K562 (cell line): ENCODE measurements around the gene ATP1A2. TPM values are rescaled to one million over a fixed set of nuclear protein-coding genes. Genes with fewer than 3 reads are reported as not detected.

Experiments
- ATAC-seq: fragments of 200-7000 bp; cut with Tn5 transposase; 3 replicates; pipeline ENCODE4 v1.9.1; 2020; ENCODE audit warnings: moderate library complexity
- BruUV-seq: library from RNA; stranded (reverse); fragments of 400-500 nt; replicated peaks from 2 replicates; lab custom pipeline; 2021; lab: Mats Ljungman, UMichigan
- CTCF ChIA-PET: fragments of 300-600 bp; formaldehyde crosslinking; extraction: SDS; loops from one replicate; lab custom pipeline; 2021; ENCODE audit warnings: low intra/inter-chr PET ratio; lab: Yijun Ruan, JAX
- POLR2A ChIA-PET: fragments of 300-600, 350-650 bp; sonication (Branson Sonifier 250); formaldehyde crosslinking; extraction: SDS; loops from one replicate; lab custom pipeline; 2021; ENCODE audit warnings: antibody characterized with exemption, inconsistent platforms; lab: Yijun Ruan, JAX
- DNase-seq, 4 experiments: peaks; one replicate each; pipeline versions ENCODE4 v3.0.0 to v3.0.0-alpha.2; 2011 to 2018; ENCODE audit warnings: low spot score in 3 of 4, mixed read lengths in 3 of 4; ENCODE audit errors: extremely low read depth in 1 of 4
- FAIRE-seq: peaks from 2 replicates; lab custom pipeline; 2011; peaks lifted over from hg19 to GRCh38; lab: Jason Lieb, UNC
- H2AFZ ChIP-seq: 2 replicates; pipeline ENCODE4 v1.6.0; 2011; ENCODE audit warnings: low read depth, low read length, control low read depth, inconsistent platforms
- H3K27ac ChIP-seq: fragments of 200-600 bp; 3 replicates; pipeline ENCODE4 v1.8.0; 2011; ENCODE audit warnings: low read depth, mild to moderate bottlenecking, control low read depth, inconsistent platforms, low read length, moderate library complexity, mixed read lengths; ENCODE audit errors: extremely low read depth
- H3K27me3 ChIP-seq, 2 experiments: fragments of 300-600 bp in 1 of 2; 2 replicates in 1 of 2; 3 replicates in 1 of 2; pipeline versions ENCODE4 v1.6.0 to v1.8.0; 2011; ENCODE audit warnings: inconsistent platforms in 2 of 2, low read length in 2 of 2, mild to moderate bottlenecking in 1 of 2, mixed read lengths in 1 of 2, moderate library complexity in 1 of 2; ENCODE audit not compliant: control insufficient read depth in 2 of 2, insufficient read depth in 2 of 2
- H3K36me3 ChIP-seq: fragments of 300-600 bp; 3 replicates; pipeline ENCODE4 v1.8.0; 2011; ENCODE audit warnings: mild to moderate bottlenecking, low read length, inconsistent platforms; ENCODE audit not compliant: control insufficient read depth, insufficient read depth
- H3K4me1 ChIP-seq, 2 experiments: fragments of 200-600 bp in 1 of 2; replicated peaks in 1 of 2; 2 replicates in 1 of 2; 3 replicates in 1 of 2; pipeline versions ENCODE4 v1.5.1 to v1.8.0; 2011; ENCODE audit warnings: inconsistent platforms in 2 of 2, low read length in 2 of 2, mild to moderate bottlenecking in 1 of 2, mixed read lengths in 1 of 2, moderate library complexity in 1 of 2; ENCODE audit not compliant: control insufficient read depth in 2 of 2, insufficient read depth in 2 of 2
- H3K4me2 ChIP-seq: 2 replicates; pipeline ENCODE4 v1.6.1; 2011; ENCODE audit warnings: low read length, control low read depth, inconsistent platforms, mixed read lengths; ENCODE audit not compliant: insufficient read depth
- H3K4me3 ChIP-seq: fragments of 200-600 bp; sonication (generic), shearing (Covaris generic); 2 replicates; pipeline ENCODE4 v1.5.1; 2016; ENCODE audit warnings: control low read depth, inconsistent platforms
- H3K79me2 ChIP-seq: fragments of 200-600 bp; 3 replicates; pipeline ENCODE4 v1.8.0; 2011; ENCODE audit warnings: low read length, inconsistent platforms; ENCODE audit not compliant: control insufficient read depth, insufficient read depth
- H3K9ac ChIP-seq, 2 experiments: 2 replicates each; pipeline versions ENCODE4 v1.6.0 to v1.6.1; 2011; ENCODE audit warnings: low read depth in 2 of 2, low read length in 2 of 2, control low read depth in 1 of 2, inconsistent platforms in 1 of 2, mild to moderate bottlenecking in 1 of 2, mixed read lengths in 1 of 2; ENCODE audit not compliant: insufficient read depth in 1 of 2
- H3K9me1 ChIP-seq: one replicate; pipeline ENCODE4 v1.6.0; 2011; ENCODE audit warnings: inconsistent platforms, mild to moderate bottlenecking, low read length, moderate library complexity; ENCODE audit not compliant: control insufficient read depth, insufficient read depth
- H3K9me3 ChIP-seq: replicated peaks from 2 replicates; pipeline ENCODE4 v1.5.1; 2011; ENCODE audit warnings: low read depth, low read length, inconsistent platforms; ENCODE audit not compliant: control insufficient read depth, insufficient read depth
- H4K20me1 ChIP-seq: replicated peaks from 2 replicates; pipeline ENCODE4 v1.6.1; 2011; ENCODE audit warnings: low read length, inconsistent platforms, mixed read lengths; ENCODE audit not compliant: control insufficient read depth, insufficient read depth
- BRF1 ChIP-seq: IDR thresholded peaks from 3 replicates; pipeline ENCODE4 v1.6.1; 2011; ENCODE audit warnings: borderline replicate concordance, mild to moderate bottlenecking; ENCODE audit not compliant: insufficient read length; ENCODE audit errors: extremely low read depth
- FOXA1 ChIP-seq: fragments of 450-650 bp; IDR thresholded peaks from 2 replicates; pipeline ENCODE4 v1.6.1; 2016; ENCODE audit warnings: mild to moderate bottlenecking, borderline replicate concordance
- GATAD2A ChIP-seq: fragments of 450-650 bp; IDR thresholded peaks from 2 replicates; pipeline ENCODE4 v1.6.1; 2017
- LEF1 ChIP-seq: fragments of 450-650 bp; IDR thresholded peaks from 2 replicates; pipeline ENCODE4 v1.6.1; 2016; ENCODE audit warnings: mild to moderate bottlenecking
- RFX5 ChIP-seq: IDR thresholded peaks from 2 replicates; pipeline ENCODE4 v1.6.1; 2011; ENCODE audit warnings: low read depth, mild to moderate bottlenecking, improper control_type of control experiment, low read length
- SAFB2 ChIP-seq: fragments of 200-400 bp; formaldehyde crosslinking; IDR thresholded peaks from 2 replicates; pipeline ENCODE4 v1.6.1; 2018; ENCODE audit warnings: borderline replicate concordance, low read length, low read depth, moderate library complexity; ENCODE audit not compliant: severe bottlenecking
- SPI1 ChIP-seq: IDR thresholded peaks from 2 replicates; pipeline ENCODE4 v1.6.1; 2011; ENCODE audit warnings: low read depth, low read length, control low read depth, borderline replicate concordance
- TEAD1 ChIP-seq, 2 experiments: fragments of 450-650 bp in 1 of 2; sonication (generic) in 1 of 2; formaldehyde crosslinking; IDR thresholded peaks; 2 replicates each; pipeline versions ENCODE4 v1.4.0 to v1.8.0; 2020 to 2022; ENCODE audit warnings: mild to moderate bottlenecking in 2 of 2, missing genetic modification reagents in 1 of 2
- TEAD4 ChIP-seq, 2 experiments: sonication (generic) in 1 of 2; formaldehyde crosslinking in 1 of 2; IDR thresholded peaks; 2 replicates each; pipeline versions ENCODE4 v1.6.1 to v1.8.0; 2012 to 2022; ENCODE audit warnings: borderline replicate concordance in 1 of 2, inconsistent platforms in 1 of 2, low read length in 1 of 2, mild to moderate bottlenecking in 1 of 2, missing genetic modification reagents in 1 of 2
- YBX1 ChIP-seq: fragments of 450-650 bp; IDR thresholded peaks from 2 replicates; pipeline ENCODE4 v1.7.1; 2016; ENCODE audit warnings: mild to moderate bottlenecking
- WGBS: fragments of 100-300 bp; shearing (Covaris generic); methylation state at CpG from one replicate; pipeline ENCODE4 v1.1.6; 2016; ENCODE audit warnings: low coverage, mixed read lengths; ENCODE audit not compliant: insufficient coverage; ENCODE audit errors: missing lambda C conversion rate; 5-methylcytosine and 5-hydroxymethylcytosine counted together
- in situ Hi-C: fragments of 300-500 bp; cut with MboI; formaldehyde crosslinking; loops from 4 replicates; pipeline ENCODE4 v1.15.0; 2018; ENCODE audit warnings: inconsistent platforms, mixed read lengths
- intact Hi-C: fragments of 100-400 bp; cut with micrococcal nuclease; formaldehyde crosslinking; loops from 2 replicates; pipeline ENCODE4 v1.14.2; 2022
- polyA plus RNA-seq, 8 experiments: library from polyadenylated mRNA; depleted of rRNA in 4 of 8; stranded (reverse) in 5 of 8; unstranded in 3 of 8; fragments of >200 nt; fragmentation: Nextera tagmentation in 2 of 8; fragmentation: Illumina TruSeq in 1 of 8; extraction: Ambion mirVana in 2 of 8; extraction: Trizol in 1 of 8; gene quantifications; 2 replicates each; pipeline versions ENCODE4 v1.2.1 to v1.2.3, GENCODE V29; 2011 to 2014; ENCODE audit warnings: inconsistent platforms in 1 of 8, missing spikeins in 1 of 8
- total RNA-seq, 7 experiments: library from RNA; depleted of rRNA in 6 of 7; stranded (reverse); fragments of >200 nt in 6 of 7; fragmentation: Illumina TruSeq in 2 of 7; extraction: Trizol in 2 of 7; gene quantifications; 2 replicates each; pipeline versions ENCODE4 v1.2.1 to v1.2.3, GENCODE V29; 2011 to 2021; ENCODE audit warnings: low replicate concordance in 1 of 7
- TF ChIP-seq, protein P1 (sequence below): fragments of 250-450 bp; sonication (Bioruptor Pico); IDR thresholded peaks from 2 replicates; pipeline ENCODE4 v1.4.0; 2020; ENCODE audit warnings: mild to moderate bottlenecking, moderate library complexity
- TF ChIP-seq, protein P2 (sequence below): fragments of 200-400 bp; formaldehyde crosslinking; IDR thresholded peaks from 2 replicates; pipeline ENCODE4 v1.6.1; 2017; ENCODE audit warnings: mild to moderate bottlenecking, low read depth, low read length, moderate library complexity
- TF ChIP-seq, protein P3 (sequence below): sonication (generic); formaldehyde crosslinking; IDR thresholded peaks from 2 replicates; pipeline ENCODE4 v1.8.0; 2022; ENCODE audit warnings: mild to moderate bottlenecking, missing genetic modification reagents
- TF ChIP-seq, protein P4 (sequence below): fragments of 250-450 bp; sonication (Bioruptor Pico); IDR thresholded peaks from 2 replicates; pipeline ENCODE4 v1.8.0; 2021; ENCODE audit warnings: borderline replicate concordance, mild to moderate bottlenecking, moderate library complexity; ENCODE audit not compliant: poor library complexity, severe bottlenecking

ATP1A2 gene
- total and polyA plus RNA-seq, 9 of the 15 experiments (the other 6 are each of a cell fraction or from before 2014, with no cell fraction given): 0.04 to 0.11 (median 0.09) TPM; not detected in 6

DNA sequence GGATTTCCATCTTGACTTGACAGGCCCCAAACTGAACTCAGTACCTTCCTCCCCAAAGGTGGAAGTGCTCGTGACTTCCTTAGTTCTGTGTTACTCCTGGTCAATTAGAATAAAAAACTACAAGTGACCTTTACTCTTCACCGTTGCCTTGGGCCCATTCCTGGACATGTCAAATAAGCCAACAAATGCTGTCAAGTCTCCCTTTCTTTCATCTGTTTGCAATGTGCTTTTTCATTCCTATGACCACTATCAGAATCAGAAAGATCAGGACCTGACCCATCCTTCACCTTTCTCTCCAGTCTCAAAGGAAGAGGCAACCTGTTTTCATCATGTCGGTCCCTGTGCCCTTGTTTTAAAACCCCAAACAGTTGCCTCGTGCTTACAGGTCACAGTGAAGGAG, 40.7 kb upstream of the ATP1A2 start:
- no TSS peak for BruUV-seq
- intact Hi-C loops: no loop called here
- no peak for TF ChIP-seq TEAD1 (CRISPR knock-in tag; IDR thresholded peaks at IDR 0.05)
- TF ChIP-seq SPI1: no peak
- TF ChIP-seq RFX5: no peak
- no peak for TF ChIP-seq TEAD4 (IDR thresholded peaks at IDR 0.05; ENCODE audit: low read length)
- TF ChIP-seq TEAD4 (CRISPR knock-in tag; IDR thresholded peaks at IDR 0.05; ENCODE audit: borderline replicate concordance): no peak
- no peak for TF ChIP-seq YBX1
- TF ChIP-seq, protein P1, sequence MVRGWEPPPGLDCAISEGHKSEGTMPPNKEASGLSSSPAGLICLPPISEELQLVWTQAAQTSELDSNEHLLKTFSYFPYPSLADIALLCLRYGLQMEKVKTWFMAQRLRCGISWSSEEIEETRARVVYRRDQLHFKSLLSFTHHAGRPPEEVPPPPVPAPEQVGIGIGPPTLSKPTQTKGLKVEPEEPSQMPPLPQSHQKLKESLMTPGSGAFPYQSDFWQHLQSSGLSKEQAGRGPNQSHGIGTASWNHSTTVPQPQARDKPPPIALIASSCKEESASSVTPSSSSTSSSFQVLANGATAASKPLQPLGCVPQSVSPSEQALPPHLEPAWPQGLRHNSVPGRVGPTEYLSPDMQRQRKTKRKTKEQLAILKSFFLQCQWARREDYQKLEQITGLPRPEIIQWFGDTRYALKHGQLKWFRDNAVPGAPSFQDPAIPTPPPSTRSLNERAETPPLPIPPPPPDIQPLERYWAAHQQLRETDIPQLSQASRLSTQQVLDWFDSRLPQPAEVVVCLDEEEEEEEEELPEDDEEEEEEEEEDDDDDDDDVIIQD (CRISPR knock-in tag): no peak
- TF ChIP-seq GATAD2A: no peak
- no peak for TF ChIP-seq LEF1
- TF ChIP-seq, protein P2, sequence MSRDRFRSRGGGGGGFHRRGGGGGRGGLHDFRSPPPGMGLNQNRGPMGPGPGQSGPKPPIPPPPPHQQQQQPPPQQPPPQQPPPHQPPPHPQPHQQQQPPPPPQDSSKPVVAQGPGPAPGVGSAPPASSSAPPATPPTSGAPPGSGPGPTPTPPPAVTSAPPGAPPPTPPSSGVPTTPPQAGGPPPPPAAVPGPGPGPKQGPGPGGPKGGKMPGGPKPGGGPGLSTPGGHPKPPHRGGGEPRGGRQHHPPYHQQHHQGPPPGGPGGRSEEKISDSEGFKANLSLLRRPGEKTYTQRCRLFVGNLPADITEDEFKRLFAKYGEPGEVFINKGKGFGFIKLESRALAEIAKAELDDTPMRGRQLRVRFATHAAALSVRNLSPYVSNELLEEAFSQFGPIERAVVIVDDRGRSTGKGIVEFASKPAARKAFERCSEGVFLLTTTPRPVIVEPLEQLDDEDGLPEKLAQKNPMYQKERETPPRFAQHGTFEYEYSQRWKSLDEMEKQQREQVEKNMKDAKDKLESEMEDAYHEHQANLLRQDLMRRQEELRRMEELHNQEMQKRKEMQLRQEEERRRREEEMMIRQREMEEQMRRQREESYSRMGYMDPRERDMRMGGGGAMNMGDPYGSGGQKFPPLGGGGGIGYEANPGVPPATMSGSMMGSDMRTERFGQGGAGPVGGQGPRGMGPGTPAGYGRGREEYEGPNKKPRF: no peak
- TF ChIP-seq SAFB2: no peak
- TF ChIP-seq, protein P3, sequence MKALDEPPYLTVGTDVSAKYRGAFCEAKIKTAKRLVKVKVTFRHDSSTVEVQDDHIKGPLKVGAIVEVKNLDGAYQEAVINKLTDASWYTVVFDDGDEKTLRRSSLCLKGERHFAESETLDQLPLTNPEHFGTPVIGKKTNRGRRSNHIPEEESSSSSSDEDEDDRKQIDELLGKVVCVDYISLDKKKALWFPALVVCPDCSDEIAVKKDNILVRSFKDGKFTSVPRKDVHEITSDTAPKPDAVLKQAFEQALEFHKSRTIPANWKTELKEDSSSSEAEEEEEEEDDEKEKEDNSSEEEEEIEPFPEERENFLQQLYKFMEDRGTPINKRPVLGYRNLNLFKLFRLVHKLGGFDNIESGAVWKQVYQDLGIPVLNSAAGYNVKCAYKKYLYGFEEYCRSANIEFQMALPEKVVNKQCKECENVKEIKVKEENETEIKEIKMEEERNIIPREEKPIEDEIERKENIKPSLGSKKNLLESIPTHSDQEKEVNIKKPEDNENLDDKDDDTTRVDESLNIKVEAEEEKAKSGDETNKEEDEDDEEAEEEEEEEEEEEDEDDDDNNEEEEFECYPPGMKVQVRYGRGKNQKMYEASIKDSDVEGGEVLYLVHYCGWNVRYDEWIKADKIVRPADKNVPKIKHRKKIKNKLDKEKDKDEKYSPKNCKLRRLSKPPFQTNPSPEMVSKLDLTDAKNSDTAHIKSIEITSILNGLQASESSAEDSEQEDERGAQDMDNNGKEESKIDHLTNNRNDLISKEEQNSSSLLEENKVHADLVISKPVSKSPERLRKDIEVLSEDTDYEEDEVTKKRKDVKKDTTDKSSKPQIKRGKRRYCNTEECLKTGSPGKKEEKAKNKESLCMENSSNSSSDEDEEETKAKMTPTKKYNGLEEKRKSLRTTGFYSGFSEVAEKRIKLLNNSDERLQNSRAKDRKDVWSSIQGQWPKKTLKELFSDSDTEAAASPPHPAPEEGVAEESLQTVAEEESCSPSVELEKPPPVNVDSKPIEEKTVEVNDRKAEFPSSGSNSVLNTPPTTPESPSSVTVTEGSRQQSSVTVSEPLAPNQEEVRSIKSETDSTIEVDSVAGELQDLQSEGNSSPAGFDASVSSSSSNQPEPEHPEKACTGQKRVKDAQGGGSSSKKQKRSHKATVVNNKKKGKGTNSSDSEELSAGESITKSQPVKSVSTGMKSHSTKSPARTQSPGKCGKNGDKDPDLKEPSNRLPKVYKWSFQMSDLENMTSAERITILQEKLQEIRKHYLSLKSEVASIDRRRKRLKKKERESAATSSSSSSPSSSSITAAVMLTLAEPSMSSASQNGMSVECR (CRISPR knock-in tag): no peak
- TF ChIP-seq FOXA1: no peak
- TF ChIP-seq, protein P4, sequence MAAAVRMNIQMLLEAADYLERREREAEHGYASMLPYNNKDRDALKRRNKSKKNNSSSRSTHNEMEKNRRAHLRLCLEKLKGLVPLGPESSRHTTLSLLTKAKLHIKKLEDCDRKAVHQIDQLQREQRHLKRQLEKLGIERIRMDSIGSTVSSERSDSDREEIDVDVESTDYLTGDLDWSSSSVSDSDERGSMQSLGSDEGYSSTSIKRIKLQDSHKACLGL (CRISPR knock-in tag): no peak
- no peak for TF ChIP-seq BRF1

More for the DNA sequence above, 40.7 kb upstream of the ATP1A2 start:
- POLR2A ChIA-PET: no interaction called here
- H3K36me3 ChIP-seq: no peaks in the 10 kb centered on the region
- H3K27ac ChIP-seq: no peak overlapping the region
- H3K9me1 ChIP-seq: no peaks in the 10 kb centered on the region
- CTCF ChIA-PET: interaction anchor here (0.7 kb wide), 1 partner anchor 427 kb away, joined by 3 read pairs; no protein-coding TSS in a partner anchor
- FAIRE-seq (no peak), ATAC-seq (no peak), DNase-seq (no peak)
- no peak overlapping the region for H3K4me2 ChIP-seq
- H3K4me1 ChIP-seq: peaks cover 0 to 9% of the 10 kb centered on the region in 2 experiments; a peak in 3 of 5 replicates
- no peaks in the 10 kb centered on the region for H3K79me2 ChIP-seq
- peaks cover 9 to 35% of the 10 kb centered on the region in 2 experiments; a peak in 4 of 5 replicates for H3K27me3 ChIP-seq
- in situ Hi-C loops: no loop called here
- H2AFZ ChIP-seq: no peak overlapping the region
- no peak overlapping the region for H3K9ac ChIP-seq
- H3K4me3 ChIP-seq: no peak overlapping the region
- H3K9me3 ChIP-seq: no peaks in the 10 kb centered on the region
- WGBS: 0% methylated on average over 4 of the region's 4 CpGs
- no peaks in the 10 kb centered on the region for H4K20me1 ChIP-seq
